ENCODE data around the gene C2CD2. TPM values are rescaled to one million over a fixed set of nuclear protein-coding genes. Genes with fewer than 3 reads are reported as not detected.

C2CD2 gene
- total and polyA plus RNA-seq, 2 of the 4 experiments (the other 2 are of a cell fraction): 15.6 to 25.3 TPM

GRCh38 chr21:41901099-41901498 lies 52.7 kb downstream of the C2CD2 start:
- H4K5ac ChIP-seq (ENCODE audit: low read depth, low read length): no peak overlapping the region
- no peak overlapping the region for H3K23ac ChIP-seq (ENCODE audit: low read depth, low read length)
- H3K9me3 ChIP-seq (ENCODE audit: control insufficient read depth, insufficient read depth, low read length): no peaks in the 10 kb centered on the region
- H2AK5ac ChIP-seq (ENCODE audit: low read depth, low read length): no peak overlapping the region
- no peak overlapping the region for H3K4me2 ChIP-seq (ENCODE audit: low read depth, low read length)
- DNase-seq: no peak
- no peaks in the 10 kb centered on the region for H3K27me3 ChIP-seq (ENCODE audit: control insufficient read depth, insufficient read depth, low read length)
- WGBS, 2 experiments (ENCODE audit: extremely low coverage in 2 of 2, insufficient read length in 1 of 2): 68% methylated on average over 4 of the region's 12 CpGs; no CpG with 5 or more reads in 1 of the 2 experiments
- no TSS peak for BruUV-seq (replicated peaks)
- H3K4me3 ChIP-seq (ENCODE audit: insufficient read depth, low read depth, low read length): no peak overlapping the region
- peaks cover 33% of the 10 kb centered on the region for H3K36me3 ChIP-seq (ENCODE audit: control insufficient read depth, insufficient read depth, low read length)
- ChIA-PET POLR2A (ENCODE audit: unreplicated experiment) (no interaction called here), CTCF (interaction anchor here (0.6 kb wide), 1 partner anchor 24 kb away, joined by 3 read pairs; no protein-coding TSS in a partner anchor)
- no peak overlapping the region for H2BK20ac ChIP-seq (ENCODE audit: low read depth, low read length)
- no peak overlapping the region for H2AFZ ChIP-seq (replicated peaks; ENCODE audit: low read length, poor library complexity)
- H4K20me1 ChIP-seq (ENCODE audit: insufficient read depth, low read length): no peaks in the 10 kb centered on the region
- H3K9ac ChIP-seq (ENCODE audit: low read depth, low read length): no peak overlapping the region
- no peak overlapping the region for H2AK9ac ChIP-seq (replicated peaks; ENCODE audit: low read depth, low read length, poor library complexity)
- H3K14ac ChIP-seq (replicated peaks; ENCODE audit: low read depth, low read length): no peak overlapping the region
- H2BK15ac ChIP-seq (ENCODE audit: low read depth, low read length): no peak overlapping the region
- no peak overlapping the region for H3K27ac ChIP-seq (ENCODE audit: insufficient read depth, low read length)
- no peak overlapping the region for H2BK120ac ChIP-seq (ENCODE audit: low read depth, low read length)
- no peak overlapping the region for H4K8ac ChIP-seq (ENCODE audit: low read depth in 2 of 2, low read length in 2 of 2)
- no peak overlapping the region for H2BK5ac ChIP-seq (ENCODE audit: low read depth, low read length, poor library complexity, severe bottlenecking)
- ATAC-seq (ENCODE audit: low read depth): no peak
- no peak overlapping the region for H3K4ac ChIP-seq (ENCODE audit: low read depth, low read length)
- no peak for TF ChIP-seq ELK1 (IDR thresholded peaks at IDR 0.05; ENCODE audit: borderline replicate concordance, low read depth, low read length)
- TF ChIP-seq MXI1 (IDR thresholded peaks at IDR 0.05; ENCODE audit: borderline replicate concordance, low read depth, low read length): no peak
- TF ChIP-seq RAD21 (IDR thresholded peaks at IDR 0.05; ENCODE audit: low read length): no peak
- no peak for TF ChIP-seq BHLHE40 (IDR thresholded peaks at IDR 0.05; ENCODE audit: low read depth, low read length)
- TF ChIP-seq CHD1 (IDR thresholded peaks at IDR 0.05; ENCODE audit: low read depth, low read length): no peak
- TF ChIP-seq FOS (IDR thresholded peaks at IDR 0.05; ENCODE audit: low read depth, low read length): no peak
- no peak for TF ChIP-seq SMC3 (IDR thresholded peaks at IDR 0.05; ENCODE audit: low read depth, low read length)
- no peak for TF ChIP-seq USF2 (IDR thresholded peaks at IDR 0.05; ENCODE audit: low read depth, low read length)
- H3K18ac ChIP-seq (ENCODE audit: low read depth, low read length): no peak overlapping the region
- peaks cover under 1 to 2% of the 10 kb centered on the region in 2 experiments; a peak in 2 of 4 replicates for H3K79me1 ChIP-seq (ENCODE audit: low read depth in 1 of 2, low read length in 2 of 2)
- peaks cover 4% of the 10 kb centered on the region for H3K4me1 ChIP-seq (ENCODE audit: control insufficient read depth, insufficient read depth, low read length)
- no peak overlapping the region for H3K56ac ChIP-seq (ENCODE audit: extremely low read depth, insufficient read depth, low read length)
- dilution Hi-C loops (cut with HindIII; ENCODE audit: low sequenced_read_pairs, unreplicated experiment) (no loop called here), in situ Hi-C loops (cut with MboI; ENCODE audit: low sequenced_read_pairs) (no loop called here), intact Hi-C loops (cut with micrococcal nuclease) (no loop called here)
- peaks cover 6% of the 10 kb centered on the region for H3K9me1 ChIP-seq (ENCODE audit: insufficient read depth, low read length)
- no peak overlapping the region for H4K91ac ChIP-seq (ENCODE audit: insufficient read depth, low read depth, low read length)
